ENCODE data around the gene TCAP.

TCAP gene

GRCh38 chr17:39674702-39675389, 9.7 kb downstream of the TCAP start:
- Histone ChIP-seq H3K4me1 (ENCODE audit: control insufficient read depth, insufficient read depth, low read length) (peaks cover 1% of the 10 kb centered on the region; the same call in 1 of the 2 replicates), H3K36me3 (ENCODE audit: control insufficient read depth, insufficient read depth, low read length) (no peaks in the 10 kb centered on the region), H3K9me3 (ENCODE audit: control insufficient read depth, insufficient read depth, low read length) (no peaks in the 10 kb centered on the region), H3K27ac (ENCODE audit: low read length) (no peak overlapping the region), H3K27me3 (ENCODE audit: control insufficient read depth, insufficient read depth, low read length) (no peaks in the 10 kb centered on the region), H3K4me3 (ENCODE audit: low read length) (no peak overlapping the region)
- no peak for DNase-seq (ENCODE audit: low read depth, low spot score)
- WGBS (ENCODE audit: insufficient coverage, insufficient read length): no CpG with 5 or more reads among the region's 11 CpGs

- no CpG with 5 or more reads among the region's 10 CpGs for WGBS (ENCODE audit: insufficient coverage, insufficient read length)
- H3K4me3 ChIP-seq (ENCODE audit: low read length): no peak overlapping the region
Measured at GRCh38 chr17:39675390-39676082, 10.4 kb downstream of the TCAP start.

GRCh38 chr17:39676198-39676819, 11.2 kb downstream of the TCAP start:
- H3K4me3 ChIP-seq (ENCODE audit: low read length): no peak overlapping the region
- no peaks in the 10 kb centered on the region for H3K36me3 ChIP-seq (ENCODE audit: control insufficient read depth, insufficient read depth, low read length)
- H3K27me3 ChIP-seq (ENCODE audit: control insufficient read depth, insufficient read depth, low read length): no peaks in the 10 kb centered on the region
- H3K27ac ChIP-seq (ENCODE audit: low read length): no peak overlapping the region
- no peaks in the 10 kb centered on the region for H3K9me3 ChIP-seq (ENCODE audit: control insufficient read depth, insufficient read depth, low read length)
- no peak for DNase-seq (ENCODE audit: low read depth, low spot score)
- H3K4me1 ChIP-seq (ENCODE audit: control insufficient read depth, insufficient read depth, low read length): peaks cover 1% of the 10 kb centered on the region; the same call in 1 of the 2 replicates
- WGBS (ENCODE audit: insufficient coverage, insufficient read length): no CpG with 5 or more reads among the region's 7 CpGs

More at GRCh38 chr17:39675390-39676082, 10.4 kb downstream of the TCAP start:
- Histone ChIP-seq H3K9me3 (ENCODE audit: control insufficient read depth, insufficient read depth, low read length) (no peaks in the 10 kb centered on the region), H3K27ac (ENCODE audit: low read length) (no peak overlapping the region), H3K4me1 (ENCODE audit: control insufficient read depth, insufficient read depth, low read length) (peaks cover 1% of the 10 kb centered on the region; the same call in 1 of the 2 replicates), H3K27me3 (ENCODE audit: control insufficient read depth, insufficient read depth, low read length) (no peaks in the 10 kb centered on the region), H3K36me3 (ENCODE audit: control insufficient read depth, insufficient read depth, low read length) (no peaks in the 10 kb centered on the region)
- no peak for DNase-seq (ENCODE audit: low read depth, low spot score)

GRCh38 chr17:39677072-39677471, 11.9 kb downstream of the TCAP start:
- Histone ChIP-seq H3K4me1 (ENCODE audit: control insufficient read depth, insufficient read depth, low read length) (peaks cover 1% of the 10 kb centered on the region; the same call in 1 of the 2 replicates), H3K36me3 (ENCODE audit: control insufficient read depth, insufficient read depth, low read length) (no peaks in the 10 kb centered on the region), H3K27ac (ENCODE audit: low read length) (no peak overlapping the region), H3K9me3 (ENCODE audit: control insufficient read depth, insufficient read depth, low read length) (no peaks in the 10 kb centered on the region), H3K27me3 (ENCODE audit: control insufficient read depth, insufficient read depth, low read length) (no peaks in the 10 kb centered on the region), H3K4me3 (ENCODE audit: low read length) (no peak overlapping the region)
- WGBS (ENCODE audit: insufficient coverage, insufficient read length): no CpG with 5 or more reads among the region's 8 CpGs
- no peak for DNase-seq (ENCODE audit: low read depth, low spot score)

GRCh38 chr17:39677542-39678339, 12.6 kb downstream of the TCAP start:
- Histone ChIP-seq H3K36me3 (ENCODE audit: control insufficient read depth, insufficient read depth, low read length) (no peaks in the 10 kb centered on the region), H3K4me3 (ENCODE audit: low read length) (no peak overlapping the region), H3K27ac (ENCODE audit: low read length) (no peak overlapping the region), H3K9me3 (ENCODE audit: control insufficient read depth, insufficient read depth, low read length) (no peaks in the 10 kb centered on the region), H3K27me3 (ENCODE audit: control insufficient read depth, insufficient read depth, low read length) (no peaks in the 10 kb centered on the region), H3K4me1 (ENCODE audit: control insufficient read depth, insufficient read depth, low read length) (no peaks in the 10 kb centered on the region)
- DNase-seq (ENCODE audit: low read depth, low spot score): no peak
- WGBS (ENCODE audit: insufficient coverage, insufficient read length): no CpG with 5 or more reads among the region's 13 CpGs

- no CpG with 5 or more reads among the region's 13 CpGs for WGBS (ENCODE audit: insufficient coverage, insufficient read length)
Measured at GRCh38 chr17:39678340-39679116, 13.4 kb downstream of the TCAP start.

DNA sequence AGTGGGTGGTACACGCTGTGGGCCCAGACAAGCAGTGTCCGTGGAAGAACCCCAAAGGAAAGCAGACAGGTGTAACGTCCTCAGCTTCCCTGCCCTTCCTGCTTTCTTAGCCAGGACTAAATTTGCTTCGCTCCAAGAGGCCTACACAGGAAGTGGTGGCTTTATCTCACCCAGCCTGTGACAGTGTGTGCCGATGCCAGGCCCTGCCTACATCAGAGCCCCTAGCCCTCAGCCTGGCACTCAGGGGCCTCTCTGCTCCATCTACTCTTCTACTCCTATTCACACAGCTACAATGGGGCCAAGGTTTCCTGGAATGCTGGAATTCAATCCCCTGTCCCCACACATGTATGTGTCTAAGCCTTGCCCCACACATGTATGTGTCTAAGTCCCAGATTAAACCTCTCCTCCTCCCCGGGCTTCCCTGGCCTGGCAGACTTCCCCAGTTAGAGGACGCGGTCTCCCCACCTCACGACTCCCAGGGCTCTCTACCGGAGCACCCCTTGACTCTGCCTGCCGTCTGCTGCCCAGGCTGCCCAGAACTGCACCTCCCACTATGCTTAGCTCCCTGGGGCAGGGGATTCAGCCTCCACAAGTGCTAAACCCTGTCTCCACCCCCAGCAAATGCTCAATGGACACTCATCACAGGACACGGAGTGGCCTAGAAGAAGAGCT, 14.5 kb downstream of the TCAP start:
- H3K9me3 ChIP-seq (ENCODE audit: control insufficient read depth, insufficient read depth, low read length): no peaks in the 10 kb centered on the region
- H3K27ac ChIP-seq (ENCODE audit: low read length): no peak overlapping the region
- no peaks in the 10 kb centered on the region for H3K4me1 ChIP-seq (ENCODE audit: control insufficient read depth, insufficient read depth, low read length)
- no peaks in the 10 kb centered on the region for H3K27me3 ChIP-seq (ENCODE audit: control insufficient read depth, insufficient read depth, low read length)
- no peak for DNase-seq (ENCODE audit: low read depth, low spot score)
- H3K36me3 ChIP-seq (ENCODE audit: control insufficient read depth, insufficient read depth, low read length): peaks cover 4% of the 10 kb centered on the region; the same call in 1 of the 2 replicates
- no CpG with 5 or more reads among the region's 12 CpGs for WGBS (ENCODE audit: insufficient coverage, insufficient read length)
- no peak overlapping the region for H3K4me3 ChIP-seq (ENCODE audit: low read length)

More at GRCh38 chr17:39678340-39679116, 13.4 kb downstream of the TCAP start:
- DNase-seq (ENCODE audit: low read depth, low spot score): no peak
- H3K36me3 ChIP-seq (ENCODE audit: control insufficient read depth, insufficient read depth, low read length): no peaks in the 10 kb centered on the region
- no peaks in the 10 kb centered on the region for H3K27me3 ChIP-seq (ENCODE audit: control insufficient read depth, insufficient read depth, low read length)
- no peaks in the 10 kb centered on the region for H3K4me1 ChIP-seq (ENCODE audit: control insufficient read depth, insufficient read depth, low read length)
- H3K4me3 ChIP-seq (ENCODE audit: low read length): no peak overlapping the region
- no peaks in the 10 kb centered on the region for H3K9me3 ChIP-seq (ENCODE audit: control insufficient read depth, insufficient read depth, low read length)
- H3K27ac ChIP-seq (ENCODE audit: low read length): no peak overlapping the region

DNA sequence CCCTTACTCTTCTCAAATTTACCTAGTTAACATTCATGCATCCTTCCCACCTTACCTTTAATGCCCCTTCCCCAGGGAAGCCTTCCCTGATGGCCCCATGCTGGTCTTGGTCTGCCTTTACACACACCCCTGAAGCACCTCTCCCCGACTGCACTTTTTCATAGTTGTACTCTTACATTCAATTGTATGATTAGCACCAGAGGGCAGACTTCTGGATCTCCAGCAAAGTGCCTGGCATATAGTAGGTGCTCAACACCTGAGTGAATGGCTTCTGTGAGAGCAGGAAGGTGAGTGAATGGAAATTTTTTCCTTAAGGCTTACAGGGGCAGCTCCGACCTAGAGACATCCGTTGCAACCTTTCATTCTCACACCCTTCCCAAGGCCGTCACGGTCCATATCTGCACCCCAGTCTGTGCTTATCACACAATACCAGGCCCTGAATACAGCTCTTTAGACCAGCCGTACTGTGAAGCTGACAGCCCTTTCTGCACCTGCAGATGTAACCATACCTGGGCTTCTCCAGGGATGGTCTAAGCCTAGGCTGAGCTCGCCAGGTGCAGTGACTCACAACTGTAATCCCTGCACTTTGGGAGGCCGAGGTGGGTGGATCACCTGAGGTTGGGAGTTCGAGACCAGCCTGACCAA, 18.3 kb downstream of the TCAP start:
- Histone ChIP-seq H3K9me3 (ENCODE audit: control insufficient read depth, insufficient read depth, low read length) (no peaks in the 10 kb centered on the region), H3K36me3 (ENCODE audit: control insufficient read depth, insufficient read depth, low read length) (peaks cover 7% of the 10 kb centered on the region; the same call in 1 of the 2 replicates), H3K27ac (ENCODE audit: low read length) (no peak overlapping the region), H3K27me3 (ENCODE audit: control insufficient read depth, insufficient read depth, low read length) (no peaks in the 10 kb centered on the region; the same call in 1 of the 2 replicates), H3K4me3 (ENCODE audit: low read length) (no peak overlapping the region), H3K4me1 (ENCODE audit: control insufficient read depth, insufficient read depth, low read length) (no peaks in the 10 kb centered on the region)
- DNase-seq (ENCODE audit: low read depth, low spot score): no peak
- WGBS (ENCODE audit: insufficient coverage, insufficient read length): no CpG with 5 or more reads among the region's 9 CpGs

All from iPS DF 6.9 (cell line).